ENCODE data around the gene HRH4. TPM values are rescaled to one million over a fixed set of nuclear protein-coding genes. Genes with fewer than 3 reads are reported as not detected.

The HRH4 gene
- total and polyA plus RNA-seq, 4 donors = 0.19 to 0.89 (median 0.54) TPM; not detected in 1

DNA sequence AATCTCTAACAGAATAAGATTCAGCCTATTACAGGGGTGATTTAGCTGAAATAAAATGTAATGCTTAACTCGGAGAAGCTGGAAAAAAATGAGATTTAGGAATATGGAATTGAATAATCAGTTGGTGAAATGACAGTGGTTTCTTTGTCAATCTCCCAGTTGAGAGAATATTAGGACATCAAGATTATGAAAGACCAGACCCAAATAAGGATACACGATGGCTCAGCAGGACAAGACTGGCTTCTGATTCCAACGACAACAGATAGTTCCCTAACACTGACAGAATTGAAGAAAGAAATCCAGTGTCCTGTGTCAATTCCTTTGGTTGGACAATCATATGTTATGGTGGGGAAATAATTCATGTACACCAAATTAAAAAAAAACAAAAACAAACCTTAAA lies 55.8 kb downstream of the HRH4 start:
- H3K36me3 ChIP-seq (ENCODE audit: control insufficient read depth in 4 of 4, insufficient read depth in 4 of 4, low read length in 4 of 4) = no peaks in the 10 kb centered on the region
- ATAC-seq (ENCODE audit: insufficient read depth, low FRiP score) (no peak), DNase-seq (no peak)
- H3K4me1 ChIP-seq (ENCODE audit: control insufficient read depth in 5 of 5, insufficient read depth in 5 of 5, low read length in 5 of 5) = no peaks in the 10 kb centered on the region
- WGBS, 2 donors = 37 to 70% methylated on average over 3 of the region's 3 CpGs
- no peak overlapping the region for H3K27ac ChIP-seq (ENCODE audit: low read depth in 1 of 2, low read length in 1 of 2)
- H3K9me3 ChIP-seq (ENCODE audit: control insufficient read depth in 4 of 4, insufficient read depth in 3 of 4, low read length in 3 of 4) = no peaks in the 10 kb centered on the region
- no peaks in the 10 kb centered on the region for H3K27me3 ChIP-seq (ENCODE audit: control insufficient read depth in 3 of 3, insufficient read depth in 3 of 3, low read length in 2 of 3)
- H3K9ac ChIP-seq (ENCODE audit: insufficient read depth in 1 of 2, low read length in 2 of 2) = no peak overlapping the region
- TF ChIP-seq, protein P1, sequence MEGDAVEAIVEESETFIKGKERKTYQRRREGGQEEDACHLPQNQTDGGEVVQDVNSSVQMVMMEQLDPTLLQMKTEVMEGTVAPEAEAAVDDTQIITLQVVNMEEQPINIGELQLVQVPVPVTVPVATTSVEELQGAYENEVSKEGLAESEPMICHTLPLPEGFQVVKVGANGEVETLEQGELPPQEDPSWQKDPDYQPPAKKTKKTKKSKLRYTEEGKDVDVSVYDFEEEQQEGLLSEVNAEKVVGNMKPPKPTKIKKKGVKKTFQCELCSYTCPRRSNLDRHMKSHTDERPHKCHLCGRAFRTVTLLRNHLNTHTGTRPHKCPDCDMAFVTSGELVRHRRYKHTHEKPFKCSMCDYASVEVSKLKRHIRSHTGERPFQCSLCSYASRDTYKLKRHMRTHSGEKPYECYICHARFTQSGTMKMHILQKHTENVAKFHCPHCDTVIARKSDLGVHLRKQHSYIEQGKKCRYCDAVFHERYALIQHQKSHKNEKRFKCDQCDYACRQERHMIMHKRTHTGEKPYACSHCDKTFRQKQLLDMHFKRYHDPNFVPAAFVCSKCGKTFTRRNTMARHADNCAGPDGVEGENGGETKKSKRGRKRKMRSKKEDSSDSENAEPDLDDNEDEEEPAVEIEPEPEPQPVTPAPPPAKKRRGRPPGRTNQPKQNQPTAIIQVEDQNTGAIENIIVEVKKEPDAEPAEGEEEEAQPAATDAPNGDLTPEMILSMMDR (IDR thresholded peaks at IDR 0.05; ENCODE audit: control extremely low read depth, extremely low read depth) = no peak
- no peak overlapping the region for H3K4me3 ChIP-seq

DNA sequence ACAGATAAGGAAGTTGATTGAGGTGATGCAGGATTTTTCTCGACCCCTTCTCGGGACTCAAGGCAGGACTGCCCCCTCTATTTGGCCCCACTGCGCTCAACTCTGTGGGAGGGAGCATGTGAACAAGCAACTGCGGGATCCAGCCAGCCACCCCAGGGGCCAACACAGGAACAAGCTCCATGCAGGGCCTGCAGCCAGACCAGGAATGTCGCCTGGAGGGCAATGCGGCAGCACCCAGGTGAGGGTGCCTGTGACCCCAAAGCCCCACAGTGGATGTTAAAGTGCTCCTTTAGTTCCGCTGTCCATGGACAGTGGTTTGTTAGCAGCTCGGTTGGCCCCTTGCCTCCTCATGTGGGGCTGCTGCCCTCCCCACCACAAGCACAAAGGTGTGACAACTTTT lies 57.1 kb downstream of the HRH4 start:
- no peak for DNase-seq
- Histone ChIP-seq H3K9ac (ENCODE audit: insufficient read depth in 1 of 2, low read length in 2 of 2) (no peak overlapping the region), H3K9me3 (ENCODE audit: control insufficient read depth in 4 of 4, insufficient read depth in 3 of 4, low read length in 3 of 4) (no peaks in the 10 kb centered on the region), H3K27me3 (ENCODE audit: control insufficient read depth in 3 of 3, insufficient read depth in 3 of 3, low read length in 2 of 3) (no peaks in the 10 kb centered on the region), H3K36me3 (ENCODE audit: control insufficient read depth in 4 of 4, insufficient read depth in 4 of 4, low read length in 4 of 4) (no peaks in the 10 kb centered on the region), H3K4me1 (ENCODE audit: control insufficient read depth in 5 of 5, insufficient read depth in 5 of 5, low read length in 5 of 5) (no peaks in the 10 kb centered on the region), H3K4me3 (no peak overlapping the region), H3K27ac (ENCODE audit: low read depth in 1 of 2, low read length in 1 of 2) (no peak overlapping the region)
- TF ChIP-seq, protein P1 (IDR thresholded peaks at IDR 0.05; ENCODE audit: control extremely low read depth, extremely low read depth) = no peak
- ATAC-seq (ENCODE audit: insufficient read depth, low FRiP score) = no peak
- 94 to 95% methylated on average over 8 of the region's 8 CpGs for WGBS, 2 donors

DNA sequence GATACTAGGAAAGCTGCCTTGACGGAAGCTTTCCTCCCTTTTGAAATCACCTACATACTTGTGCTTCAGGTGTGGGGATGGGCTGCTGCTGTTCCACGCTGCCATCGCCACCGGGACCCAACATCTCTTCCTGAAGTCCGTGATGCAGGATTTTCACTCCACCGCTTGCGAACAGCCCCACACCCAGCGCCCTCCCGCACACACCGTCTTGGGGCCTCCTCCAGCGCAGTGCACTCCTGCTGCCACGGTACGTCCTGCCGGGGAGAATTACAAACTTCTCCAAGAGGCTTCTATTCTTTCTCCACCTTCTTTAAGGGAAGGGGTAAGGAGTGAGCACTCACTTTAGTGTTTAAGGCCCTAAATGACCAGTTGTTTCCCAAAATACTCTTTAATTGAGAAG lies 58.2 kb downstream of the HRH4 start:
- ATAC-seq (ENCODE audit: insufficient read depth, low FRiP score) (no peak), DNase-seq (no peak)
- TF ChIP-seq, protein P1 (IDR thresholded peaks at IDR 0.05; ENCODE audit: control extremely low read depth, extremely low read depth) = no peak
- Histone ChIP-seq H3K27ac (ENCODE audit: low read depth in 1 of 2, low read length in 1 of 2) (no peak overlapping the region), H3K27me3 (ENCODE audit: control insufficient read depth in 3 of 3, insufficient read depth in 3 of 3, low read length in 2 of 3) (no peaks in the 10 kb centered on the region), H3K36me3 (ENCODE audit: control insufficient read depth in 4 of 4, insufficient read depth in 4 of 4, low read length in 4 of 4) (no peaks in the 10 kb centered on the region), H3K9ac (ENCODE audit: insufficient read depth in 1 of 2, low read length in 2 of 2) (no peak overlapping the region), H3K9me3 (ENCODE audit: control insufficient read depth in 4 of 4, insufficient read depth in 3 of 4, low read length in 3 of 4) (no peaks in the 10 kb centered on the region), H3K4me1 (ENCODE audit: control insufficient read depth in 5 of 5, insufficient read depth in 5 of 5, low read length in 5 of 5) (no peaks in the 10 kb centered on the region), H3K4me3 (no peak overlapping the region)
- 90% methylated on average over 14 of the region's 14 CpGs for WGBS, 2 donors

Small RNA genes lying within 50 kb of the gene (small RNA-seq; reads per million reads assigned to genes)
- not detected for gene RF00019 (ENCODE audit: low replicate concordance)

Other genes starting within 250 kb of the HRH4 start
- 10 to 100 TPM; 37.0 to 38.8 TPM for gene OSBPL1A, start 62.8 kb upstream of the HRH4 start, total RNA-seq
- gene OSBPL1A, start 62.8 kb upstream of the HRH4 start, polyA plus RNA-seq = 10 to 100 TPM; 12.6 to 15.0 TPM
- gene IMPACT, start 34.0 kb upstream of the HRH4 start, total RNA-seq = 10 to 100 TPM; 29.0 to 29.6 TPM
- gene IMPACT, start 34.0 kb upstream of the HRH4 start, polyA plus RNA-seq = 10 to 100 TPM; 12.0 to 21.0 TPM

All from lung (tissue), 13 donors.